Ascending aorta (tissue), 2 donors: Measurements from ENCODE around the gene PEX7. TPM values are rescaled to one million over a fixed set of nuclear protein-coding genes. Genes with fewer than 3 reads are reported as not detected.
"Not testable (repeated sequence)": the region's sequence is repeated elsewhere in the genome, so short reads cannot be mapped to it uniquely, and the experiment has no call there.

Experiments
- DNase-seq, 2 donors: peaks; one replicate each; pipeline ENCODE4 v3.0.0-alpha.2; 2019; ENCODE audit warnings: low spot score in 2 of 2
- H3K27ac ChIP-seq, 2 donors: fragments of 200-600 bp; sonication (generic); one replicate each; pipeline ENCODE4 v1.5.1; 2016 to 2017; ENCODE audit warnings: mild to moderate bottlenecking in 1 of 2
- H3K27me3 ChIP-seq: fragments of 200-600 bp; sonication (generic); one replicate; pipeline ENCODE4 v1.5.1; 2017
- H3K36me3 ChIP-seq, 2 donors: fragments of 200-600 bp; sonication (generic); one replicate each; pipeline ENCODE4 v1.5.1; 2016
- H3K4me1 ChIP-seq, 2 donors: fragments of 200-600 bp; sonication (generic); one replicate each; pipeline ENCODE4 v1.5.1; 2016 to 2017; ENCODE audit warnings: mild to moderate bottlenecking in 1 of 2
- H3K4me3 ChIP-seq, 2 donors: fragments of 200-600 bp; sonication (generic); one replicate each; pipeline ENCODE4 v1.5.1; 2016 to 2017; ENCODE audit warnings: mild to moderate bottlenecking in 1 of 2
- H3K9me3 ChIP-seq, 2 donors: fragments of 200-600 bp; sonication (generic); one replicate each; pipeline ENCODE4 v1.5.1; 2016
- CTCF ChIP-seq, 3 experiments: fragments of 200-600 bp in 2 of 3; fragments of 450-650 bp in 1 of 3; sonication (generic) in 2 of 3; IDR thresholded peaks; one replicate each; pipeline ENCODE4 v1.5.1; 2016 to 2019; ENCODE audit warnings: antibody characterized with exemption in 3 of 3, mild to moderate bottlenecking in 1 of 3, moderate library complexity in 1 of 3
- intact Hi-C: fragments of 100-400 bp; cut with DNase I; formaldehyde crosslinking; loops from one replicate; pipeline ENCODE4 v1.15.1; 2023
- total RNA-seq: library from RNA; depleted of rRNA; stranded (reverse); fragments of >200 nt; gene quantifications from one replicate; pipeline ENCODE4 v1.1.0, GENCODE V29; 2016

PEX7 gene
- total RNA-seq, 1 donor from 2014 or later: 10.5 TPM

- TF ChIP-seq CTCF (IDR thresholded peaks at IDR 0.05): no peak
- H3K4me1 ChIP-seq: no peaks in the 10 kb centered on the region
- no peak overlapping the region for H3K27ac ChIP-seq
- DNase-seq: no peak
- H3K27me3 ChIP-seq: no peaks in the 10 kb centered on the region
- H3K4me3 ChIP-seq: no peak overlapping the region
- H3K36me3 ChIP-seq: no peaks in the 10 kb centered on the region
- intact Hi-C loops: no loop called here
- no peaks in the 10 kb centered on the region for H3K9me3 ChIP-seq
Measured at GRCh38 chr6:136811272-136811671, 11.1 kb upstream of the PEX7 start.

GRCh38 chr6:136812174-136812573 is 10.2 kb upstream of the PEX7 start:
- no peaks in the 10 kb centered on the region for H3K4me1 ChIP-seq
- DNase-seq: no peak
- TF ChIP-seq CTCF (IDR thresholded peaks at IDR 0.05): no peak
- intact Hi-C loops: no loop called here
- H3K36me3 ChIP-seq: no peaks in the 10 kb centered on the region
- no peak overlapping the region for H3K4me3 ChIP-seq
- no peaks in the 10 kb centered on the region for H3K27me3 ChIP-seq
- H3K27ac ChIP-seq: no peak overlapping the region
- H3K9me3 ChIP-seq: no peaks in the 10 kb centered on the region

- intact Hi-C loops, DNase-seq, H3K4me3 ChIP-seq, H3K4me1 ChIP-seq, H3K9me3 ChIP-seq, H3K27me3 ChIP-seq, H3K27ac ChIP-seq, H3K36me3 ChIP-seq: not testable (repeated sequence)
Measured at GRCh38 chr6:136815608-136816007, 6.8 kb upstream of the PEX7 start.

DNA sequence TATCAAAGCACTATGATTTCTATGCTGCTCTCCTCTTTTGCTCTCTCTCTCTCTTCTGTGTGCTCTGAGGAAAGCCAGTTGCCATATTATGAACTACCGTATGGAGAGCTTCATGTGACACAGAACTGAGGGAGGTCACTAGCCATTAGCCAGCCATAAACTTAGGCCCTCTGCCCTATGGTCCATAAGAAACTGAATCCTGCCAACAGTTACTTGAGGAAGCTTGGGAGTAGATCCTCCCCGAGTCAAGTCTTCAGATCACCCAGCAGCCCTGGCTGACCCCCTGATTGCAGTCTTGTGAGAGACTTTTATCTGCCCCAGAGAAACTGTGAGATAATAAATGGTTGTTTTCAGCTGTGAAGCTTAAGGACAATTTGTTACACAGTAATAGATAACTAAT is 5.7 kb upstream of the PEX7 start:
- TF ChIP-seq CTCF (IDR thresholded peaks at IDR 0.05): no peak
- no peak for DNase-seq
- H3K4me3 ChIP-seq: no peak overlapping the region
- intact Hi-C loops: no loop called here
- no peaks in the 10 kb centered on the region for H3K36me3 ChIP-seq
- no peaks in the 10 kb centered on the region for H3K27me3 ChIP-seq
- no peak overlapping the region for H3K27ac ChIP-seq
- H3K9me3 ChIP-seq: no peaks in the 10 kb centered on the region
- H3K4me1 ChIP-seq: no peaks in the 10 kb centered on the region

- TF ChIP-seq CTCF (IDR thresholded peaks at IDR 0.05): no peak
Measured at GRCh38 chr6:136820561-136820960, 1.8 kb upstream of the PEX7 start.

GRCh38 chr6:136822046-136822375 is 381 bp upstream of the PEX7 start:
- intact Hi-C loops: loop anchor here (1.0 to 5.0 kb wide), 4 partner anchors 30 to 1325 kb away; partner anchors contain the start of genes AHI1, BCLAF1, IFNGR1 and MAP3K5
- TF ChIP-seq CTCF (IDR thresholded peaks at IDR 0.05): no peak
- Histone ChIP-seq H3K36me3 (peaks cover 7 to 10% of the 10 kb centered on the region in 2 donors), H3K4me3 (peak overlapping the region; percentile 73 to 95), H3K27ac (peak overlapping the region; percentile 88 to 97), H3K9me3 (no peaks in the 10 kb centered on the region), H3K27me3 (no peaks in the 10 kb centered on the region), H3K4me1 (no peaks in the 10 kb centered on the region)
- DNase-seq: peak in 1 of 2 donors; percentile 68

More at GRCh38 chr6:136820561-136820960, 1.8 kb upstream of the PEX7 start:
- Histone ChIP-seq H3K4me3 (no peak overlapping the region), H3K27ac (no peak overlapping the region), H3K4me1 (no peaks in the 10 kb centered on the region), H3K27me3 (no peaks in the 10 kb centered on the region), H3K9me3 (no peaks in the 10 kb centered on the region), H3K36me3 (no peaks in the 10 kb centered on the region)
- DNase-seq: no peak
- intact Hi-C loops: loop anchor here (5.0 kb wide), 2 partner anchors 533 to 1323 kb away; partner anchors contain the start of genes AHI1 and BCLAF1
